Measurements from ENCODE around the gene MAMDC2. TPM values are rescaled to one million over a fixed set of nuclear protein-coding genes. Genes with fewer than 3 reads are reported as not detected.

Gene MAMDC2
- total RNA-seq, 1 donor from 2014 or later: 28.7 TPM

- Histone ChIP-seq H3K9me3 (ENCODE audit: low read depth) (no peaks in the 10 kb centered on the region), H3K9ac (no peak overlapping the region), H3K79me2 (ENCODE audit: low read depth) (no peaks in the 10 kb centered on the region), H3F3A (ENCODE audit: low read depth) (no peaks in the 10 kb centered on the region), H3K4me2 (no peak overlapping the region), H3K27me3 (no peaks in the 10 kb centered on the region), H3K27ac (no peak overlapping the region), H3K4me1 (no peaks in the 10 kb centered on the region), H3K4me3 (no peak overlapping the region), H2AFZ (replicated peaks) (no peak overlapping the region), H4K20me1 (ENCODE audit: low read depth) (no peaks in the 10 kb centered on the region), H3K36me3 (no peaks in the 10 kb centered on the region)
- TF ChIP-seq CTCF (IDR thresholded peaks at IDR 0.05) (no peak), EZH2 (IDR thresholded peaks at IDR 0.05) (no peak), EZH2phosphoT487 (IDR thresholded peaks at IDR 0.05) (no peak)
- Mint-ChIP-seq H3K4me1 (no peaks in the 10 kb centered on the region), H3K4me3 (no peak overlapping the region), H3K9me3 (no peaks in the 10 kb centered on the region), H3K27me3 (ENCODE audit: insufficient read depth, low read depth) (no peaks in the 10 kb centered on the region), H3K36me3 (no peaks in the 10 kb centered on the region), H3K27ac (no peak overlapping the region)
- no peak for DNase-seq (ENCODE audit: low spot score)
These were observed 100.5 kb downstream of the MAMDC2 start for GRCh38 chr9:70144131-70144503.

GRCh38 chr9:70145981-70146380 lies 102.3 kb downstream of the MAMDC2 start:
- Mint-ChIP-seq H3K36me3 (no peaks in the 10 kb centered on the region), H3K4me3 (no peak overlapping the region)

GRCh38 chr9:70147196-70147595 lies 103.5 kb downstream of the MAMDC2 start:
- Histone ChIP-seq H3K9ac (no peak overlapping the region), H3K4me1 (no peaks in the 10 kb centered on the region), H3K9me3 (ENCODE audit: low read depth) (no peaks in the 10 kb centered on the region), H3K79me2 (ENCODE audit: low read depth) (no peaks in the 10 kb centered on the region), H3K4me3 (no peak overlapping the region), H3K4me2 (no peak overlapping the region), H2AFZ (replicated peaks) (no peak overlapping the region), H4K20me1 (ENCODE audit: low read depth) (no peaks in the 10 kb centered on the region), H3K27ac (no peak overlapping the region), H3K36me3 (no peaks in the 10 kb centered on the region), H3F3A (ENCODE audit: low read depth) (no peaks in the 10 kb centered on the region), H3K27me3 (no peaks in the 10 kb centered on the region)
- Mint-ChIP-seq H3K27me3 (ENCODE audit: insufficient read depth, low read depth) (no peaks in the 10 kb centered on the region), H3K9me3 (no peaks in the 10 kb centered on the region), H3K36me3 (no peaks in the 10 kb centered on the region), H3K4me3 (no peak overlapping the region), H3K4me1 (no peaks in the 10 kb centered on the region), H3K27ac (no peak overlapping the region)
- no peak for TF ChIP-seq EZH2 (IDR thresholded peaks at IDR 0.05)
- no peak for TF ChIP-seq EZH2phosphoT487 (IDR thresholded peaks at IDR 0.05)
- TF ChIP-seq CTCF (IDR thresholded peaks at IDR 0.05): no peak
- DNase-seq (ENCODE audit: low spot score): no peak

More at GRCh38 chr9:70145981-70146380, 102.3 kb downstream of the MAMDC2 start:
- Histone ChIP-seq H3K9ac (no peak overlapping the region), H3K4me3 (no peak overlapping the region), H3K36me3 (no peaks in the 10 kb centered on the region), H3K79me2 (ENCODE audit: low read depth) (no peaks in the 10 kb centered on the region), H3K27me3 (no peaks in the 10 kb centered on the region), H3K9me3 (ENCODE audit: low read depth) (no peaks in the 10 kb centered on the region), H3K4me2 (no peak overlapping the region), H3F3A (ENCODE audit: low read depth) (no peaks in the 10 kb centered on the region), H4K20me1 (ENCODE audit: low read depth) (no peaks in the 10 kb centered on the region), H3K4me1 (no peaks in the 10 kb centered on the region), H2AFZ (replicated peaks) (no peak overlapping the region), H3K27ac (no peak overlapping the region)
- no peak overlapping the region for H3K27ac Mint-ChIP-seq
- no peaks in the 10 kb centered on the region for H3K9me3 Mint-ChIP-seq
- no peak for TF ChIP-seq EZH2phosphoT487 (IDR thresholded peaks at IDR 0.05)
- TF ChIP-seq EZH2 (IDR thresholded peaks at IDR 0.05): no peak
- TF ChIP-seq CTCF (IDR thresholded peaks at IDR 0.05): no peak
- no peaks in the 10 kb centered on the region for H3K4me1 Mint-ChIP-seq
- no peaks in the 10 kb centered on the region for H3K27me3 Mint-ChIP-seq (ENCODE audit: insufficient read depth, low read depth)
- DNase-seq (ENCODE audit: low spot score): no peak
